GM10248 (cell line): ENCODE data around the gene OVOL1.

ENCODE experiments used
- CTCF ChIA-PET: fragments of 300-600 bp; sonication (Branson Sonifier 250); formaldehyde crosslinking; extraction: SDS; loops from one replicate; lab custom pipeline; 2021; ENCODE audit warnings: antibody characterized with exemption; lab: Yijun Ruan, JAX
- POLR2A ChIA-PET: fragments of 350-650 bp; sonication (Branson Sonifier 250); formaldehyde crosslinking; extraction: SDS; loops from one replicate; lab custom pipeline; 2020; ENCODE audit warnings: antibody characterized with exemption; lab: Yijun Ruan, JAX
- DNase-seq: peaks from one replicate; pipeline ENCODE4 v3.0.0; 2012; ENCODE audit errors: extremely low spot score
- TF ChIP-seq, protein P1 (sequence below): IDR thresholded peaks from 2 replicates; pipeline ENCODE4 v1.5.1; 2012; ENCODE audit warnings: mild to moderate bottlenecking, low read depth; ENCODE audit errors: extremely low read depth, missing control alignments, control extremely low read depth

Gene OVOL1

DNA sequence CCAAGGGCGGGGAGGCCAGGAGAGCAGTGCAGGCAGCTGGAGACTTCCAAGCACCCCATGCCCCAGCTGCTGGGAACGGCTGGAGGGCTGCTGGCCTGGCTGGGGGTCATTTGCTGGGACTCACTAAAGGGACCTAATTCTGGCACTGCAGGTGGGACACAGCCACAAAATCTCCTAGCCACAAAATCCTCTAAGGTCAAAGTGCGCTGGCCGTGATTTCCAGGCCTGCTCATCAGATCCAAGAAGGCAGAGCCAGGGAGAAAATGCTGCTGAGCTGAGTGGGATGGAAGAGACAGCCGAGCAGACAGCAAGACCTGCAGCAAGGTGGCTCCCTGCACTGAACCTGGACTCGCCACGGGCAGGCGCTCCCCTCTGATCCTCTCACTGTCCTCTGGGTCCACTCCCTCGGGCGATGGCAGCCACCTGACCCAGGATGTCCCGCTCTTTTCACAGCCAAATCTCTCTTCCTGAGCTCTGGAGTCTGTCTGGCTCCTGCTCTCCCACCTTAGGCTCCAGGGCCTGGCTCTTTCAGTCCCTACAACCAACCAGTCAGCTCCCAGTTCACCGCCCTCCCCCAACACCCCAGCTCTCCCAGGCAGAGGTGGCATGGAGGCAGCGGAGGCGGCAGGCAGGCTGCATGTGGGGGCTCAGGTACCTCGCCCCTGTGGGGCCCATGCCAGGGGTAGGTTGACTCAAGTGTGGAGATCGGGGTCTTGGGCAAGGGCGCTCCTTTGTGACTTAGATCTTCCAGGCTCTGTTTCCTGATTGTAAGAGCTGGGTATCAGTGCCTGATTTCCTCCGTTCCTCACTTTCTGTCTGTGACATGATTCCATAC, 14.5 kb downstream of the OVOL1 start:
- TF ChIP-seq, protein P1, sequence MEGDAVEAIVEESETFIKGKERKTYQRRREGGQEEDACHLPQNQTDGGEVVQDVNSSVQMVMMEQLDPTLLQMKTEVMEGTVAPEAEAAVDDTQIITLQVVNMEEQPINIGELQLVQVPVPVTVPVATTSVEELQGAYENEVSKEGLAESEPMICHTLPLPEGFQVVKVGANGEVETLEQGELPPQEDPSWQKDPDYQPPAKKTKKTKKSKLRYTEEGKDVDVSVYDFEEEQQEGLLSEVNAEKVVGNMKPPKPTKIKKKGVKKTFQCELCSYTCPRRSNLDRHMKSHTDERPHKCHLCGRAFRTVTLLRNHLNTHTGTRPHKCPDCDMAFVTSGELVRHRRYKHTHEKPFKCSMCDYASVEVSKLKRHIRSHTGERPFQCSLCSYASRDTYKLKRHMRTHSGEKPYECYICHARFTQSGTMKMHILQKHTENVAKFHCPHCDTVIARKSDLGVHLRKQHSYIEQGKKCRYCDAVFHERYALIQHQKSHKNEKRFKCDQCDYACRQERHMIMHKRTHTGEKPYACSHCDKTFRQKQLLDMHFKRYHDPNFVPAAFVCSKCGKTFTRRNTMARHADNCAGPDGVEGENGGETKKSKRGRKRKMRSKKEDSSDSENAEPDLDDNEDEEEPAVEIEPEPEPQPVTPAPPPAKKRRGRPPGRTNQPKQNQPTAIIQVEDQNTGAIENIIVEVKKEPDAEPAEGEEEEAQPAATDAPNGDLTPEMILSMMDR, result no peak
- CTCF ChIA-PET, result interaction anchor here (1.0 to 3.8 kb wide), 8 partner anchors 9 to 90 kb away, joined by 3 to 27 read pairs (median 6); partner anchors contain the start of genes AP5B1 and KAT5
- POLR2A ChIA-PET, result no interaction called here
- no peak for DNase-seq

DNA sequence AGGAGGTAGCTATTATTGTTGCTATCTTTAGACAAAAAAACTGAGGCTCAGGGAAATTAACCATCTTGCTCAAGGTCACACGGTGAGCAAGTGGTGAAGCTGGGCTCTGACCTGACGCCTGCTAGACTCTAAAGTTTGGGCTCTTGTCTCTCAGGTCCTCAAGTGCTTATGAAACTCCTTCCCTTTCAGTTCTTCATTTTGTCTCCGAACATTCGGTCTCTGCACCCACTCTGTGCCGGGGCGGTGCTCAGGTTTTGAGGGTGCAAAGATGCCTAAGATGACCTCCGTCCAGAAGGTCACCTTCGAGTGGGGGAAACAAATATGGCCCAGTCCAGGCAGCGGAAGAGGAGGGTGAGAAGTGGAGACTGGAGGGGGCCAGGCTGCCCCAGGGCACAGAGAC, 16.0 kb downstream of the OVOL1 start:
- ChIA-PET CTCF (interaction anchor here (0.8 to 3.8 kb wide), 11 partner anchors 10 to 219 kb away, joined by 3 to 27 read pairs (median 3); partner anchors contain the start of genes AP5B1 and KAT5), POLR2A (interaction anchor here (0.6 to 0.8 kb wide), 3 partner anchors 23 to 190 kb away, joined by 3 read pairs; no protein-coding TSS in a partner anchor)
- TF ChIP-seq, protein P1, result no peak
- DNase-seq, result peak; percentile 84

DNA sequence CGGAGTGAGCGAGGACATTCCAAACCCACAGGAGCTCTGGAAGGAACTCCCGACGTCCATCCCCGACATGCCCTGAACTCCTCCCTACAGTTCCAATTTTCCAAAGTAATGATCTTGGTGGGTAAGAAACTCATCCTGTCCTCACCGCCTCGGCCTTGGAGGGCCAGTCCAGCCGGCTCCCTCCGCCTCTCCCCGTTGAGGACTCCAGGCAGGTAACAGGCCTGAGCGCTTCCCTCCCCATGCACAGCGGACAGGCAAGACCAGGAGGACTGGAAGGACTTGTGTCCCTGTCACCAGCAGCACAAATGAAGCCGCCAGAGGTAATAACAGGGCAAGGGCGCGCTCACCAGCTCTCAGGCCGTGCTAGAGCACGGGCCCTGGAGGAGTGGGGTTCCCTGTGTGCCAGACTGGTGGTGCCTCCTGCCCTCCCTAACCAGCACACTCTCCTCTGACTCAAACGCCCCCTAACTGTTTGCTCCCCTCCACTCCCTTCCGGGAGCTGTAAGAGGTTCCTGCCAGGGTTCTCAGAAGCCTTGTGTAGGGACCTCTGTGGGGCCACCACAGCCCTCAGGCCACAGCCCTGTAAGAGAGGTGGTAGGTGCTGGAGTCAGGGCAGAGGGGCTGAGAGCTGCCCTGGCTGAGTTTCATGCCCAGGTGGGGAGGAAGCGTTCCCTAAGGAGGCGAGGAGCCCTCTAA, 17.1 kb downstream of the OVOL1 start:
- CTCF ChIA-PET, result interaction anchor here (1.1 to 3.8 kb wide), 8 partner anchors 12 to 218 kb away, joined by 3 to 27 read pairs (median 4); partner anchors contain the start of genes AP5B1 and SNX32
- POLR2A ChIA-PET, result no interaction called here
- TF ChIP-seq, protein P1, result no peak
- DNase-seq, result no peak

DNA sequence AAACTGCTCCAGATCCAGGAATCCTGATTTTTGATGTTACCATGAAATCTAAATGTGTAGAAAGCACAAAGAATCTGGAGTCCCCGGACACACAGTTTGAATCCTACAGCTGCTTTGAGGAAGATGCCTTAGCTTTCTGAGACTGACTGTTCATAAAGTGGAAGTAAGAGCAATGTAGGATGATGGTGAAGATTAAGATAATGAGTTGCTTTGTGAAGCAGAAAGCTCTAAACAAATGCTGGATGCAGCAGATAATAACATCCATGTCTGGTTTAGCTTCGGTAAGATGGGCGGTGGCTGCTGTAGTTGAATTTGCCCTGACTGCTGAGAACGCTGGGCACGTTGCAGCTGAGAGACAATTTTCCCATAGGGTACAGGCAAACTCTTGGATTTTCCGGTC, 20.1 kb downstream of the OVOL1 start:
- no peak for DNase-seq
- ChIA-PET CTCF (interaction anchor here (1.3 to 3.9 kb wide), 3 partner anchors 11 to 27 kb away, joined by 3 to 32 read pairs (median 10); no protein-coding TSS in a partner anchor), POLR2A (interaction anchor here (0.6 kb wide), 1 partner anchor 728 kb away, joined by 5 read pairs; no protein-coding TSS in a partner anchor)
- TF ChIP-seq, protein P1, result no peak

DNA sequence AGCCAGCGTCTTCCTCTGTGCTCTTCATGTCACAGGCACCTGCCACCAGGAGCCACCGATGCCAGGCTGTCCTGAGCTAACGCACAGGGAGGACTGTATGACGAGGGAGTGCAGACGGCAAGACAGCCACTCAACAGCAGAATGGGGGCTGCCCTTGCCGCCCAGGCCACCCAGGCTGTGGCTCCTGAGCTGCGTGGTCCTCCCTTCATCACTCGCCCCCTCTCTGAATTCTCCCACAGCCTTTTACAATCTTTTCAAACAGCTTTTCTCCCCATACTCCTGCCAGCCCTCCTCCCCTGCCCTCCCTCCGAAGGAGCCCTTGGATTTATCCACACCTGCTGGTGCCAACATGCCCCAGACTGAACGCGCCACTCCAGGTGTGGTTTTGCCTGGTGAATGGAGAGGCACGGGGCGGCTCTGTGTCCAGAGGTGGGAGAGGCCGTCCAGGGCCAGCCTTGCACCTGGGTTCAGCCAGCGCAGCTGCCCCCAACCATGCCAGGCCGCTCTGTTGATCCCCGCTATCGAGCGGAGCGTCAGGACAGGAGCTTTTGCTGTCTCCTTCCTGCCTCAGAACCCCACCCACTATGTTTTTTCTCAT, 22.0 kb downstream of the OVOL1 start:
- TF ChIP-seq, protein P1, result no peak
- CTCF ChIA-PET, result interaction anchor here (1.0 to 3.9 kb wide), 6 partner anchors 9 to 97 kb away, joined by 3 to 32 read pairs (median 4); no protein-coding TSS in a partner anchor

More for the DNA sequence above, 22.0 kb downstream of the OVOL1 start:
- DNase-seq, result no peak
- POLR2A ChIA-PET, result no interaction called here
